GM12878 (cell line): ENCODE results near the gene INSRR. TPM values are rescaled to one million over a fixed set of nuclear protein-coding genes. Genes with fewer than 3 reads are reported as not detected.

ENCODE experiments used
- ATAC-seq: fragments of 200-7000 bp; cut with Tn5 transposase; 3 replicates; pipeline ENCODE4 v1.9.1; 2020; ENCODE audit warnings: mild to moderate bottlenecking, moderate library complexity
- BruUV-seq: library from RNA; stranded (reverse); fragments of 400-500 nt; replicated peaks from 2 replicates; lab custom pipeline; 2021; lab: Mats Ljungman, UMichigan
- CTCF ChIA-PET: fragments of 300-600 bp; sonication (Branson Sonifier 250); formaldehyde crosslinking; extraction: SDS; loops from one replicate; lab custom pipeline; 2021; ENCODE audit warnings: inconsistent platforms; lab: Yijun Ruan, JAX
- POLR2A ChIA-PET: fragments of 350-600 bp; formaldehyde crosslinking; extraction: SDS; loops from one replicate; lab custom pipeline; 2021; ENCODE audit warnings: inconsistent platforms; lab: Charles Lee
- RAD21 ChIA-PET: fragments of 300-600 bp; sonication (Branson Sonifier 250); formaldehyde crosslinking; loops from one replicate; lab custom pipeline; 2023; ENCODE audit warnings: antibody characterized with exemption; ENCODE audit not compliant: unreplicated experiment; lab: Charles Lee
- SMC1A ChIA-PET: fragments of 300-600 bp; sonication (Branson Sonifier 250); formaldehyde crosslinking; loops from one replicate; lab custom pipeline; 2023; ENCODE audit not compliant: unreplicated experiment, uncharacterized antibody; lab: Charles Lee
- DNase-seq: peaks from one replicate; pipeline ENCODE4 v3.0.0-alpha.2; 2011; ENCODE audit warnings: low read depth, low spot score
- FAIRE-seq: peaks from 3 replicates; lab custom pipeline; 2011; peaks lifted over from hg19 to GRCh38; lab: Jason Lieb, UNC
- H2AFZ ChIP-seq: 2 replicates; pipeline ENCODE4 v1.6.0; 2011; ENCODE audit warnings: low read depth, low read length, control low read depth; ENCODE audit not compliant: control insufficient read depth
- H3K27ac ChIP-seq: 2 replicates; pipeline ENCODE4 v1.5.1; 2011; ENCODE audit warnings: control low read depth; ENCODE audit not compliant: control insufficient read depth, insufficient read depth
- H3K27me3 ChIP-seq, 2 experiments: replicated peaks in 1 of 2; 2 replicates each; pipeline versions ENCODE4 v1.6.0 to v1.6.1; 2011; ENCODE audit warnings: low read length in 1 of 2; ENCODE audit not compliant: control insufficient read depth in 2 of 2, insufficient read depth in 2 of 2
- H3K36me3 ChIP-seq, 2 experiments: 2 replicates each; pipeline ENCODE4 v1.5.1; 2011; ENCODE audit warnings: low read length in 1 of 2; ENCODE audit not compliant: control insufficient read depth in 2 of 2, insufficient read depth in 2 of 2
- H3K4me1 ChIP-seq: 2 replicates; pipeline ENCODE4 v1.6.1; 2011; ENCODE audit warnings: mild to moderate bottlenecking, low read length, moderate library complexity, mixed read lengths; ENCODE audit not compliant: control insufficient read depth, insufficient read depth
- H3K4me2 ChIP-seq: 2 replicates; pipeline ENCODE4 v1.6.0; 2011; ENCODE audit warnings: control low read depth; ENCODE audit not compliant: control insufficient read depth, insufficient read depth
- H3K4me3 ChIP-seq: fragments of 200-600 bp; sonication (generic); 2 replicates; pipeline ENCODE4 v1.5.1; 2016
- H3K79me2 ChIP-seq: 2 replicates; pipeline ENCODE4 v1.6.0; 2011; ENCODE audit warnings: low read length; ENCODE audit not compliant: control insufficient read depth, insufficient read depth
- H3K9ac ChIP-seq: 2 replicates; pipeline ENCODE4 v1.8.0; 2011; ENCODE audit warnings: low read length, control low read depth, mixed read lengths; ENCODE audit not compliant: control insufficient read depth, insufficient read depth
- H3K9me3 ChIP-seq: replicated peaks from 3 replicates; pipeline ENCODE4 v1.5.1; 2011; ENCODE audit warnings: mild to moderate bottlenecking, low read length; ENCODE audit not compliant: control insufficient read depth, insufficient read depth
- H4K20me1 ChIP-seq: 2 replicates; pipeline ENCODE4 v1.6.0; 2011; ENCODE audit not compliant: control insufficient read depth, insufficient read depth
- BCL11A ChIP-seq: IDR thresholded peaks from 2 replicates; pipeline ENCODE4 v1.6.1; 2011; ENCODE audit warnings: low read depth, low read length
- CHD2 ChIP-seq: IDR thresholded peaks from 2 replicates; pipeline ENCODE4 v1.6.1; 2011; ENCODE audit warnings: low read depth, low read length, improper control_type of control experiment, borderline replicate concordance
- HDGF ChIP-seq: fragments of 450-650 bp; IDR thresholded peaks from 2 replicates; pipeline ENCODE4 v1.6.1; 2016; ENCODE audit warnings: antibody characterized with exemption
- MYB ChIP-seq: fragments of 150-350 bp; IDR thresholded peaks from 2 replicates; pipeline ENCODE4 v1.6.1; 2014; ENCODE audit warnings: mild to moderate bottlenecking, low read depth, low read length, borderline replicate concordance
- PAX5 ChIP-seq: IDR thresholded peaks from 2 replicates; pipeline ENCODE4 v1.6.1; 2011; ENCODE audit warnings: low read depth, low read length, borderline replicate concordance
- RB1 ChIP-seq: fragments of 450-650 bp; formaldehyde crosslinking; IDR thresholded peaks from 2 replicates; pipeline ENCODE4 v1.6.1; 2017; ENCODE audit warnings: mild to moderate bottlenecking, borderline replicate concordance
- SMAD5 ChIP-seq: IDR thresholded peaks from 2 replicates; pipeline ENCODE4 v1.6.1; 2016; ENCODE audit warnings: antibody characterized with exemption, low read depth
- SPI1 ChIP-seq: IDR thresholded peaks from 2 replicates; pipeline ENCODE4 v1.6.1; 2011; ENCODE audit warnings: low read depth, mild to moderate bottlenecking, low read length, moderate library complexity, borderline replicate concordance; ENCODE audit not compliant: insufficient read depth
- SREBF1 ChIP-seq: IDR thresholded peaks from 2 replicates; pipeline ENCODE4 v1.6.1; 2012; ENCODE audit warnings: mild to moderate bottlenecking, low read length
- SUPT20H ChIP-seq: IDR thresholded peaks from 2 replicates; pipeline ENCODE4 v1.6.1; 2011; ENCODE audit warnings: low read depth, mild to moderate bottlenecking, low read length, moderate library complexity, borderline replicate concordance; ENCODE audit not compliant: control insufficient read depth
- ZNF274 ChIP-seq: IDR thresholded peaks from one replicate; pipeline ENCODE4 v1.8.0; 2011; ENCODE audit not compliant: insufficient read length, insufficient read depth
- WGBS: methylation state at CpG from one replicate; pipeline ENCODE4 v1.1.6; 2016; ENCODE audit warnings: low lambda C conversion rate; ENCODE audit not compliant: insufficient replicate concordance, insufficient coverage; ENCODE audit errors: missing lambda C conversion rate; 5-methylcytosine and 5-hydroxymethylcytosine counted together
- in situ Hi-C: fragments of 300-500 bp; cut with MboI; formaldehyde crosslinking; loops from 9 replicates; pipeline ENCODE4 v1.14.3; 2018; ENCODE audit warnings: mixed read lengths
- intact Hi-C: fragments of 100-400 bp; cut with micrococcal nuclease; formaldehyde crosslinking; loops from one replicate; pipeline ENCODE4 v1.14.2; 2022; ENCODE audit not compliant: unreplicated experiment
- polyA plus RNA-seq, 11 experiments: library from polyadenylated mRNA; depleted of rRNA in 4 of 11; unstranded in 6 of 11; stranded (reverse) in 5 of 11; fragments of >200 nt; fragmentation: Nextera tagmentation in 4 of 11; fragmentation: Illumina TruSeq in 1 of 11; extraction: Ambion mirVana in 4 of 11; extraction: Trizol in 1 of 11; gene quantifications; 1 replicate in 1 of 11; 2 replicates in 10 of 11; pipeline versions ENCODE4 v1.2.1 to v1.2.3, GENCODE V29; 2011 to 2016; ENCODE audit warnings: inconsistent platforms in 2 of 11, missing spikeins in 2 of 11, low read depth in 1 of 11
- total RNA-seq, 4 experiments: library from RNA; depleted of rRNA in 3 of 4; stranded (reverse); fragments of >200 nt in 3 of 4; fragmentation: Illumina TruSeq in 1 of 4; extraction: Trizol in 1 of 4; gene quantifications; 2 replicates each; pipeline versions ENCODE4 v1.2.1 to v1.2.3, GENCODE V29; 2013 to 2021
- TF ChIP-seq, protein P1 (sequence below), 3 experiments: IDR thresholded peaks in 2 of 3; conservative IDR thresholded peaks in 1 of 3; 2 replicates each; pipeline ENCODE4 v1.5.1; 2011; ENCODE audit warnings: low read depth in 3 of 3, low read length in 3 of 3, mild to moderate bottlenecking in 3 of 3, control low read depth in 2 of 3, moderate library complexity in 2 of 3, inconsistent platforms in 1 of 3, mixed read lengths in 1 of 3; ENCODE audit not compliant: control insufficient read depth in 2 of 3, insufficient read depth in 1 of 3; ENCODE audit errors: extremely low read depth in 1 of 3
- TF ChIP-seq, protein P2 (sequence below): fragments of 450-650 bp; IDR thresholded peaks from 2 replicates; pipeline ENCODE4 v1.6.1; 2016; ENCODE audit warnings: mild to moderate bottlenecking
- TF ChIP-seq, protein P3 (sequence below): fragments of 450-650 bp; IDR thresholded peaks from 2 replicates; pipeline ENCODE4 v1.6.1; 2017; ENCODE audit warnings: low read depth, mild to moderate bottlenecking, moderate library complexity
- TF ChIP-seq, protein P4 (sequence below): fragments of 450-650 bp; IDR thresholded peaks from 2 replicates; pipeline ENCODE4 v1.6.1; 2018; ENCODE audit warnings: borderline replicate concordance, mild to moderate bottlenecking; ENCODE audit not compliant: partially characterized antibody

INSRR gene
- total and polyA plus RNA-seq, 10 of the 15 experiments (the other 5 are each of a cell fraction or from before 2014, with no cell fraction given): 0.01 TPM; not detected in 9

DNA sequence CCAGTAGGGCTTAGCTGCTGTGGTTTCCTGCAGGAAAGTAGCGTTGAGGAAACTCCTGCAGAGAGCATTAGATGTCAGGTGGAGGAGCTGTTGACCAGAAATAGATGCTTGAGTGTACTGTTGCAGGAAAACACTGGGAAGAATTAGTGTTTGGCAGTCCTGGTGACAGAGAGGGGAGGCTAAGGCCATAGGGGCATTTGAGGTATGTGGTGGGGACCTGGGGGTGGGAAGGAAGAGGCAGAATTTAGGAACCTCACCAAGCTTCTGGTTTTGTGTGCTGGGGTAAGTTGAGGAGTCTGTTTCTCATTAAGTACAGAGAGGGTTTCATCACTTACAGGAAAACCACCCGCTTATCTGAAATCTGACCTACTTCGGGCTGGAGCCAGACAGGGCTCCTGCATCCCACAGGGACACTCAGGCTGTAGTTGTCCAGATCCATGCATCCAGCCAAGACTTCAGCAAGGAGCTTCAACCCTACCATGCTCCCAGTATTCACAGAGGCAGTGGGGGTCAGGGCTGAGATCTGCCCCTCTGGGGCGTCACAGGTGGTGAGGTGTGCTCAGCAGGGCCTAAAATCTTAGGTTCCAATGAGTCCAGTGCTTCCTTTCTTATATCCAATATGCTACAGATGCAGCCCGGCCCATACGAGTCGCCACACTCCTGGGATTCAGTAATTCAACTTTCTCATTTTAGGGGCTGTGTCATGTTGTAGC is 57.4 kb downstream of the INSRR start:
- BruUV-seq: no TSS peak
- POLR2A ChIA-PET: interaction anchor here (0.5 to 1.3 kb wide), 3 partner anchors 30 to 252 kb away, joined by 3 to 4 read pairs (median 4); no protein-coding TSS in a partner anchor
- no peaks in the 10 kb centered on the region for H3K9me3 ChIP-seq
- no peaks in the 10 kb centered on the region for H3K79me2 ChIP-seq
- no peaks in the 10 kb centered on the region for H4K20me1 ChIP-seq
- no peak overlapping the region for H3K4me3 ChIP-seq
- SMC1A ChIA-PET: interaction anchor here (0.7 to 4.9 kb wide), 7 partner anchors 11 to 126 kb away, joined by 3 to 41 read pairs (median 3); partner anchors contain the start of genes INSRR and NTRK1
- WGBS: 86% methylated on average over 7 of the region's 7 CpGs
- ATAC-seq (no peak), FAIRE-seq (no peak), DNase-seq (no peak)
- intact Hi-C loops: no loop called here
- no peak overlapping the region for H3K4me2 ChIP-seq
- no peak overlapping the region for H3K27ac ChIP-seq
- peaks cover 17 to 19% of the 10 kb centered on the region in 2 experiments for H3K36me3 ChIP-seq
- H3K4me1 ChIP-seq: peaks cover 12% of the 10 kb centered on the region
- in situ Hi-C loops: loop anchor here (5.0 kb wide), 1 partner anchor 61 kb away; the partner anchor contains the start of gene NTRK1
- RAD21 ChIA-PET: interaction anchor here (4.4 to 11.9 kb wide), 2 partner anchors 59 to 76 kb away, joined by 19 to 115 read pairs; partner anchors contain the start of genes INSRR and NTRK1
- H2AFZ ChIP-seq: no peak overlapping the region
- H3K9ac ChIP-seq: no peak overlapping the region
- CTCF ChIA-PET: interaction anchor here (1.2 to 13.1 kb wide), 6 partner anchors 12 to 89 kb away, joined by 3 to 206 read pairs (median 18); partner anchors contain the start of genes INSRR, ISG20L2, METTL25B and NTRK1
- H3K27me3 ChIP-seq: no peaks in the 10 kb centered on the region
- TF ChIP-seq, protein P1, sequence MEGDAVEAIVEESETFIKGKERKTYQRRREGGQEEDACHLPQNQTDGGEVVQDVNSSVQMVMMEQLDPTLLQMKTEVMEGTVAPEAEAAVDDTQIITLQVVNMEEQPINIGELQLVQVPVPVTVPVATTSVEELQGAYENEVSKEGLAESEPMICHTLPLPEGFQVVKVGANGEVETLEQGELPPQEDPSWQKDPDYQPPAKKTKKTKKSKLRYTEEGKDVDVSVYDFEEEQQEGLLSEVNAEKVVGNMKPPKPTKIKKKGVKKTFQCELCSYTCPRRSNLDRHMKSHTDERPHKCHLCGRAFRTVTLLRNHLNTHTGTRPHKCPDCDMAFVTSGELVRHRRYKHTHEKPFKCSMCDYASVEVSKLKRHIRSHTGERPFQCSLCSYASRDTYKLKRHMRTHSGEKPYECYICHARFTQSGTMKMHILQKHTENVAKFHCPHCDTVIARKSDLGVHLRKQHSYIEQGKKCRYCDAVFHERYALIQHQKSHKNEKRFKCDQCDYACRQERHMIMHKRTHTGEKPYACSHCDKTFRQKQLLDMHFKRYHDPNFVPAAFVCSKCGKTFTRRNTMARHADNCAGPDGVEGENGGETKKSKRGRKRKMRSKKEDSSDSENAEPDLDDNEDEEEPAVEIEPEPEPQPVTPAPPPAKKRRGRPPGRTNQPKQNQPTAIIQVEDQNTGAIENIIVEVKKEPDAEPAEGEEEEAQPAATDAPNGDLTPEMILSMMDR (IDR thresholded peaks at IDR 0.05 in 2 of 3, conservative IDR thresholded peaks at IDR 0.05 in 1 of 3; ENCODE audit: control insufficient read depth in 2 of 3, extremely low read depth in 1 of 3, insufficient read depth in 1 of 3, low read depth in 3 of 3, low read length in 3 of 3): peak in 1 of 3 experiments; percentile 25; a peak in 1 of 6 replicates
- TF ChIP-seq, protein P2, sequence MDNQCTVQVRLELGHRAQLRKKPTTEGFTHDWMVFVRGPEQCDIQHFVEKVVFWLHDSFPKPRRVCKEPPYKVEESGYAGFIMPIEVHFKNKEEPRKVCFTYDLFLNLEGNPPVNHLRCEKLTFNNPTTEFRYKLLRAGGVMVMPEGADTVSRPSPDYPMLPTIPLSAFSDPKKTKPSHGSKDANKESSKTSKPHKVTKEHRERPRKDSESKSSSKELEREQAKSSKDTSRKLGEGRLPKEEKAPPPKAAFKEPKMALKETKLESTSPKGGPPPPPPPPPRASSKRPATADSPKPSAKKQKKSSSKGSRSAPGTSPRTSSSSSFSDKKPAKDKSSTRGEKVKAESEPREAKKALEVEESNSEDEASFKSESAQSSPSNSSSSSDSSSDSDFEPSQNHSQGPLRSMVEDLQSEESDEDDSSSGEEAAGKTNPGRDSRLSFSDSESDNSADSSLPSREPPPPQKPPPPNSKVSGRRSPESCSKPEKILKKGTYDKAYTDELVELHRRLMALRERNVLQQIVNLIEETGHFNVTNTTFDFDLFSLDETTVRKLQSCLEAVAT: no peak
- TF ChIP-seq SMAD5 (peak; percentile 27; the same call in 1 of the 2 replicates), RB1 (no peak), SUPT20H (no peak), SREBF1 (no peak), MYB (no peak), CHD2 (no peak), PAX5 (no peak), HDGF (no peak), BCL11A (no peak), ZNF274 (no peak), SPI1 (no peak)
- TF ChIP-seq, protein P3, sequence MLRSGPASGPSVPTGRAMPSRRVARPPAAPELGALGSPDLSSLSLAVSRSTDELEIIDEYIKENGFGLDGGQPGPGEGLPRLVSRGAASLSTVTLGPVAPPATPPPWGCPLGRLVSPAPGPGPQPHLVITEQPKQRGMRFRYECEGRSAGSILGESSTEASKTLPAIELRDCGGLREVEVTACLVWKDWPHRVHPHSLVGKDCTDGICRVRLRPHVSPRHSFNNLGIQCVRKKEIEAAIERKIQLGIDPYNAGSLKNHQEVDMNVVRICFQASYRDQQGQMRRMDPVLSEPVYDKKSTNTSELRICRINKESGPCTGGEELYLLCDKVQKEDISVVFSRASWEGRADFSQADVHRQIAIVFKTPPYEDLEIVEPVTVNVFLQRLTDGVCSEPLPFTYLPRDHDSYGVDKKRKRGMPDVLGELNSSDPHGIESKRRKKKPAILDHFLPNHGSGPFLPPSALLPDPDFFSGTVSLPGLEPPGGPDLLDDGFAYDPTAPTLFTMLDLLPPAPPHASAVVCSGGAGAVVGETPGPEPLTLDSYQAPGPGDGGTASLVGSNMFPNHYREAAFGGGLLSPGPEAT: no peak
- TF ChIP-seq, protein P4, sequence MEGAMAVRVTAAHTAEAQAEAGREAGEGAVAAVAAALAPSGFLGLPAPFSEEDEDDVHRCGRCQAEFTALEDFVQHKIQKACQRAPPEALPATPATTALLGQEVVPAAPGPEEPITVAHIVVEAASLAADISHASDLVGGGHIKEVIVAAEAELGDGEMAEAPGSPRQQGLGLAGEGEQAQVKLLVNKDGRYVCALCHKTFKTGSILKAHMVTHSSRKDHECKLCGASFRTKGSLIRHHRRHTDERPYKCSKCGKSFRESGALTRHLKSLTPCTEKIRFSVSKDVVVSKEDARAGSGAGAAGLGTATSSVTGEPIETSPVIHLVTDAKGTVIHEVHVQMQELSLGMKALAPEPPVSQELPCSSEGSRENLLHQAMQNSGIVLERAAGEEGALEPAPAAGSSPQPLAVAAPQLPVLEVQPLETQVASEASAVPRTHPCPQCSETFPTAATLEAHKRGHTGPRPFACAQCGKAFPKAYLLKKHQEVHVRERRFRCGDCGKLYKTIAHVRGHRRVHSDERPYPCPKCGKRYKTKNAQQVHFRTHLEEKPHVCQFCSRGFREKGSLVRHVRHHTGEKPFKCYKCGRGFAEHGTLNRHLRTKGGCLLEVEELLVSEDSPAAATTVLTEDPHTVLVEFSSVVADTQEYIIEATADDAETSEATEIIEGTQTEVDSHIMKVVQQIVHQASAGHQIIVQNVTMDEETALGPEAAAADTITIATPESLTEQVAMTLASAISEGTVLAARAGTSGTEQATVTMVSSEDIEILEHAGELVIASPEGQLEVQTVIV: no peak
